ENCODE measurements around the gene CNPY3. TPM values are rescaled to one million over a fixed set of nuclear protein-coding genes. Genes with fewer than 3 reads are reported as not detected.
A peak's percentile ranks its signal among the peaks of the same experiment; 100 is the strongest.

The CNPY3 gene
- total and polyA plus RNA-seq, 3 donors from 2014 or later: 40.4 to 74.8 (median 46.7) TPM

DNA sequence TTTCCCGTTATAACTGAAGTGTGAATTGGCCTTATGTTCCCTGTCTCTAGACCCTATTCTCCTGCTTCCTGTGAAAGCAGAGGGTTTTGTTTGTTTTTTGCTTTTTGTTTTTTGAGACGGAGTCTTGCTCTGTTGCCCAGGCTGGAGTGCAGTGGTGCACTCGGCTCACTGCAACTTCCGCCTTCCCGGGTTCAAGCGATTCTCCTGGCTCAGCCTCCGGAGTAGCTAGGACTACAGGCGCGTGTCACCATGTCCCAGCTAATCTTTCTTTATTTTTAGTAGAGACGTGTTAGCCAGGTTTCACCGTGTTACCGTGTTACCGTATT lies 30.6 kb downstream of the CNPY3 start:
- no peak for DNase-seq
- 10 to 23% methylated on average over 13 of the region's 13 CpGs for WGBS, 2 donors
- Histone ChIP-seq H3K9me3 (no peaks in the 10 kb centered on the region), H3K4me1 (peaks cover 15% of the 10 kb centered on the region), H3K4me3 (peak overlapping the region; percentile 29 to 52), H3K36me3 (ENCODE audit: low read depth, missing control alignments) (no peaks in the 10 kb centered on the region), H3K27ac (no peak overlapping the region), H3K27me3 (no peaks in the 10 kb centered on the region)
- TF ChIP-seq POLR2A (IDR thresholded peaks at IDR 0.05): no peak
- TF ChIP-seq, protein P1, sequence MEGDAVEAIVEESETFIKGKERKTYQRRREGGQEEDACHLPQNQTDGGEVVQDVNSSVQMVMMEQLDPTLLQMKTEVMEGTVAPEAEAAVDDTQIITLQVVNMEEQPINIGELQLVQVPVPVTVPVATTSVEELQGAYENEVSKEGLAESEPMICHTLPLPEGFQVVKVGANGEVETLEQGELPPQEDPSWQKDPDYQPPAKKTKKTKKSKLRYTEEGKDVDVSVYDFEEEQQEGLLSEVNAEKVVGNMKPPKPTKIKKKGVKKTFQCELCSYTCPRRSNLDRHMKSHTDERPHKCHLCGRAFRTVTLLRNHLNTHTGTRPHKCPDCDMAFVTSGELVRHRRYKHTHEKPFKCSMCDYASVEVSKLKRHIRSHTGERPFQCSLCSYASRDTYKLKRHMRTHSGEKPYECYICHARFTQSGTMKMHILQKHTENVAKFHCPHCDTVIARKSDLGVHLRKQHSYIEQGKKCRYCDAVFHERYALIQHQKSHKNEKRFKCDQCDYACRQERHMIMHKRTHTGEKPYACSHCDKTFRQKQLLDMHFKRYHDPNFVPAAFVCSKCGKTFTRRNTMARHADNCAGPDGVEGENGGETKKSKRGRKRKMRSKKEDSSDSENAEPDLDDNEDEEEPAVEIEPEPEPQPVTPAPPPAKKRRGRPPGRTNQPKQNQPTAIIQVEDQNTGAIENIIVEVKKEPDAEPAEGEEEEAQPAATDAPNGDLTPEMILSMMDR (IDR thresholded peaks at IDR 0.05): no peak
- intact Hi-C loops (cut with DNase I; ENCODE audit: low total_unique reads): no loop called here

GRCh38 chr6:42960243-42961019 lies 31.2 kb downstream of the CNPY3 start, which contains the start of gene GNMT:
TSS of gene GNMT (plus strand) at chr6:42960754. CDS start at chr6:42960768, 14 bp downstream.
- TF ChIP-seq, protein P1 (IDR thresholded peaks at IDR 0.05): no peak
- TF ChIP-seq POLR2A (IDR thresholded peaks at IDR 0.05): no peak
- 2 to 3% methylated on average over 26 to 61 of the region's 62 CpGs for WGBS, 2 donors
- intact Hi-C loops (cut with DNase I; ENCODE audit: low total_unique reads): no loop called here

GRCh38 chr6:42961020-42961470 lies 31.8 kb downstream of the CNPY3 start:
- intact Hi-C loops (cut with DNase I; ENCODE audit: low total_unique reads): no loop called here
- H3K36me3 ChIP-seq (ENCODE audit: low read depth, missing control alignments): no peaks in the 10 kb centered on the region
- WGBS, 2 donors: 20 to 24% methylated on average over 6 to 15 of the region's 15 CpGs
- peak overlapping the region; percentile 29 to 52 for H3K4me3 ChIP-seq
- no peaks in the 10 kb centered on the region for H3K27me3 ChIP-seq
- no peak overlapping the region for H3K27ac ChIP-seq
- no peak for DNase-seq
- peaks cover 15% of the 10 kb centered on the region for H3K4me1 ChIP-seq
- no peaks in the 10 kb centered on the region for H3K9me3 ChIP-seq
- TF ChIP-seq, protein P1 (IDR thresholded peaks at IDR 0.05): no peak
- no peak for TF ChIP-seq POLR2A (IDR thresholded peaks at IDR 0.05)

More at GRCh38 chr6:42960243-42961019, 31.2 kb downstream of the CNPY3 start, which contains the start of gene GNMT:
- DNase-seq: peak; percentile 58
- Histone ChIP-seq H3K4me3 (peak within 1 kb of the TSS; percentile 29 to 52), H3K4me1 (peaks cover 15% of the 10 kb centered on the region), H3K36me3 (ENCODE audit: low read depth, missing control alignments) (no peaks in the 10 kb centered on the region), H3K9me3 (no peaks in the 10 kb centered on the region), H3K27me3 (no peaks in the 10 kb centered on the region), H3K27ac (no peak within 1 kb of the TSS)

GRCh38 chr6:42962096-42962495 lies 32.8 kb downstream of the CNPY3 start:
- Histone ChIP-seq H3K27ac (no peak overlapping the region), H3K36me3 (ENCODE audit: low read depth, missing control alignments) (no peaks in the 10 kb centered on the region), H3K4me3 (no peak overlapping the region), H3K9me3 (no peaks in the 10 kb centered on the region), H3K27me3 (no peaks in the 10 kb centered on the region), H3K4me1 (peaks cover 15% of the 10 kb centered on the region)
- DNase-seq: no peak
- intact Hi-C loops (cut with DNase I; ENCODE audit: low total_unique reads): no loop called here
- WGBS, 2 donors: 80 to 93% methylated on average over 12 of the region's 12 CpGs
- no peak for TF ChIP-seq POLR2A (IDR thresholded peaks at IDR 0.05)
- TF ChIP-seq, protein P1 (IDR thresholded peaks at IDR 0.05): no peak

Data from testis (tissue), 3 donors.